Keratinocyte (primary cell): ENCODE measurements around the gene TENM3. TPM values are rescaled to one million over a fixed set of nuclear protein-coding genes. Genes with fewer than 3 reads are reported as not detected.

Source experiments
- DNase-seq: peaks from one replicate; pipeline ENCODE4 v3.0.0-alpha.2; 2011; ENCODE audit warnings: low read depth, missing footprints, low spot score
- FAIRE-seq: peaks from 2 replicates; lab custom pipeline; 2011; peaks lifted over from hg19 to GRCh38; lab: Jason Lieb, UNC
- H2AFZ ChIP-seq: 2 replicates; pipeline ENCODE4 v1.6.0; 2012; ENCODE audit warnings: low read length, control low read depth, inconsistent platforms; ENCODE audit not compliant: control insufficient read depth
- H3K27ac ChIP-seq: 2 replicates; pipeline ENCODE4 v1.5.1; 2011; ENCODE audit warnings: low read length; ENCODE audit not compliant: control insufficient read depth, insufficient read depth
- H3K27me3 ChIP-seq: 3 replicates; pipeline ENCODE4 v1.6.0; 2011; ENCODE audit warnings: low read length; ENCODE audit not compliant: control insufficient read depth, insufficient read depth; ENCODE audit errors: extremely low read depth
- H3K36me3 ChIP-seq, 2 experiments: 2 replicates in 1 of 2; 3 replicates in 1 of 2; pipeline ENCODE4 v1.5.1; 2011; ENCODE audit warnings: low read length in 2 of 2, mild to moderate bottlenecking in 1 of 2; ENCODE audit not compliant: control insufficient read depth in 2 of 2, insufficient read depth in 2 of 2; ENCODE audit errors: extremely low read depth in 1 of 2
- H3K4me1 ChIP-seq: 3 replicates; pipeline ENCODE4 v1.5.1; 2011; ENCODE audit warnings: low read length; ENCODE audit not compliant: control insufficient read depth, insufficient read depth; ENCODE audit errors: extremely low read depth
- H3K4me2 ChIP-seq: 3 replicates; pipeline ENCODE4 v1.6.0; 2011; ENCODE audit warnings: low read depth, low read length; ENCODE audit not compliant: control insufficient read depth, insufficient read depth; ENCODE audit errors: extremely low read depth
- H3K4me3 ChIP-seq, 3 experiments: fragments of 200-600 bp in 1 of 3; sonication (generic) in 1 of 3; 2 replicates in 2 of 3; 3 replicates in 1 of 3; pipeline ENCODE4 v1.5.1; 2011 to 2016; ENCODE audit warnings: low read length in 3 of 3, mild to moderate bottlenecking in 3 of 3, control low read depth in 2 of 3, inconsistent platforms in 1 of 3, low read depth in 1 of 3, mixed read lengths in 1 of 3, mixed run types in 1 of 3, moderate library complexity in 1 of 3; ENCODE audit not compliant: control insufficient read depth in 2 of 3, insufficient read depth in 2 of 3; ENCODE audit errors: extremely low read depth in 1 of 3
- H3K79me2 ChIP-seq: 2 replicates; pipeline ENCODE4 v1.6.0; 2012; ENCODE audit warnings: low read length; ENCODE audit not compliant: control insufficient read depth, insufficient read depth
- H3K9ac ChIP-seq: 3 replicates; pipeline ENCODE4 v1.6.0; 2011; ENCODE audit warnings: low read length; ENCODE audit not compliant: control insufficient read depth, insufficient read depth; ENCODE audit errors: extremely low read depth
- H3K9me1 ChIP-seq: 3 replicates; pipeline ENCODE4 v1.6.0; 2011; ENCODE audit warnings: low read length; ENCODE audit not compliant: control insufficient read depth, insufficient read depth; ENCODE audit errors: extremely low read depth
- H3K9me3 ChIP-seq: 2 replicates; pipeline ENCODE4 v1.5.1; 2012; ENCODE audit warnings: low read depth, low read length; ENCODE audit not compliant: control insufficient read depth
- H4K20me1 ChIP-seq: 3 replicates; pipeline ENCODE4 v1.6.0; 2011; ENCODE audit warnings: low read length; ENCODE audit not compliant: control insufficient read depth, insufficient read depth; ENCODE audit errors: extremely low read depth
- CTCF ChIP-seq, 3 experiments: IDR thresholded peaks in 1 of 3; conservative IDR thresholded peaks in 1 of 3; optimal IDR thresholded peaks in 1 of 3; 2 replicates in 2 of 3; 3 replicates in 1 of 3; pipeline versions ENCODE3 to v1.5.1; 2011; ENCODE audit warnings: low read length in 3 of 3, mild to moderate bottlenecking in 3 of 3, moderate library complexity in 2 of 3, control low read depth in 1 of 3, inconsistent platforms in 1 of 3; ENCODE audit not compliant: insufficient read depth in 2 of 3; ENCODE audit errors: extremely low read depth in 1 of 3
- EZH2 ChIP-seq: IDR thresholded peaks from one replicate; pipeline ENCODE4 v1.6.1; 2012; ENCODE audit warnings: inconsistent platforms, mild to moderate bottlenecking, low read length, moderate library complexity
- dilution Hi-C: fragments of 300-500 bp; cut with MboI; formaldehyde crosslinking; loops from one replicate; pipeline ENCODE4 v1.7.0; 2020; ENCODE audit warnings: low sequenced_read_pairs; ENCODE audit not compliant: extremely low pct_ligation_motif_present
- polyA plus RNA-seq, 5 experiments: library from polyadenylated mRNA; depleted of rRNA in 3 of 5; stranded (reverse) in 3 of 5; stranded (forward) in 1 of 5; unstranded in 1 of 5; fragments of >200 nt; gene quantifications; 1 replicate in 1 of 5; 2 replicates in 3 of 5; 3 replicates in 1 of 5; pipeline versions ENCODE4 v1.2.1 to v1.2.3, GENCODE V29; 2011 to 2012; ENCODE audit warnings: missing spikeins in 2 of 5, low read depth in 1 of 5, low replicate concordance in 1 of 5

TENM3 gene
- polyA plus RNA-seq, 1 donor (not counting 4 experiments of a cell fraction or from before 2014, with no cell fraction given), result 17.0 TPM

DNA sequence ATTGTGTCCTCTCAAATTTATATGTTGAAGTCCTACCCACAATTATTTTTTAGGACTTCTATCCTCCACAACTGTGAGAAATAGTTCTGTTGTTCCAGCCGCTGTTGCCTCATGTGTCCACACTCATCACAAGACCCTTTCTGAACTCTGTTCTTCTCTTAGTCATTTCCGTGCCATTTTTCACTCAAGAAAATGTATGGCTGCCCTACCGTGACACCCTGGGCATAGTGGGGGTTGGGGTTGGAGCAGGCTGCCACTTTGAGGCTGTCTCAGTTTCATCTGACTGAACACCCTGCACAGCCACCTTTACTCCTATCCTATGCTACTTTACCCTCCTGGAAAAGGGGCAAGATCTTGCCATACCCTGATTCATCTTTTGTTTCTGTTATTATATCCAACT, 319.1 kb downstream of the TENM3 start:
- Histone ChIP-seq H2AFZ (no peak overlapping the region), H3K9me3 (no peaks in the 10 kb centered on the region), H3K27me3 (no peaks in the 10 kb centered on the region), H4K20me1 (no peaks in the 10 kb centered on the region), H3K9ac (no peak overlapping the region), H3K79me2 (no peaks in the 10 kb centered on the region), H3K36me3 (peaks cover 0 to 1% of the 10 kb centered on the region in 2 experiments), H3K9me1 (no peaks in the 10 kb centered on the region), H3K4me2 (no peak overlapping the region), H3K4me3 (no peak overlapping the region), H3K4me1 (no peaks in the 10 kb centered on the region), H3K27ac (no peak overlapping the region)
- no peak for FAIRE-seq
- TF ChIP-seq CTCF (optimal IDR thresholded peaks at IDR 0.05 in 1 of 3, IDR thresholded peaks at IDR 0.05 in 1 of 3, conservative IDR thresholded peaks at IDR 0.05 in 1 of 3; ENCODE audit: extremely low read depth in 1 of 3, insufficient read depth in 2 of 3, low read length in 3 of 3) (no peak), EZH2 (no peak)
- DNase-seq, result no peak
- dilution Hi-C loops, result no loop called here

- Histone ChIP-seq H3K27ac (no peak overlapping the region), H3K4me2 (no peak overlapping the region), H2AFZ (no peak overlapping the region), H4K20me1 (no peaks in the 10 kb centered on the region), H3K79me2 (no peaks in the 10 kb centered on the region), H3K9ac (no peak overlapping the region), H3K4me3 (no peak overlapping the region), H3K4me1 (no peaks in the 10 kb centered on the region), H3K9me3 (no peaks in the 10 kb centered on the region), H3K36me3 (peaks cover 0 to 1% of the 10 kb centered on the region in 2 experiments), H3K27me3 (no peaks in the 10 kb centered on the region), H3K9me1 (no peaks in the 10 kb centered on the region)
- TF ChIP-seq CTCF (optimal IDR thresholded peaks at IDR 0.05 in 1 of 3, IDR thresholded peaks at IDR 0.05 in 1 of 3, conservative IDR thresholded peaks at IDR 0.05 in 1 of 3; ENCODE audit: extremely low read depth in 1 of 3, insufficient read depth in 2 of 3, low read length in 3 of 3), result no peak
- TF ChIP-seq EZH2, result no peak
- no peak for FAIRE-seq
- no peak for DNase-seq
- dilution Hi-C loops, result no loop called here
These were observed 321.6 kb downstream of the TENM3 start for GRCh38 chr4:182564724-182565369.
